IMR-90 (cell line): ENCODE data around the gene METTL27. TPM values are rescaled to one million over a fixed set of nuclear protein-coding genes. Genes with fewer than 3 reads are reported as not detected.

Experiments used
- ATAC-seq: fragments of 200-7000 bp; cut with Tn5 transposase; 2 replicates; pipeline ENCODE4 v1.9.1; 2020; ENCODE audit warnings: low read depth, mild to moderate bottlenecking, moderate library complexity
- BruUV-seq: library from RNA; stranded (reverse); fragments of 400-500 nt; replicated peaks from 2 replicates; lab custom pipeline; 2021; lab: Mats Ljungman, UMichigan
- CTCF ChIA-PET: fragments of 300-600 bp; formaldehyde crosslinking; extraction: SDS; loops from one replicate; lab custom pipeline; 2021; ENCODE audit warnings: antibody characterized with exemption; lab: Yijun Ruan, JAX
- POLR2A ChIA-PET: fragments of 300-600 bp; sonication (Branson Sonifier 250); formaldehyde crosslinking; loops from one replicate; lab custom pipeline; 2022; ENCODE audit warnings: antibody characterized with exemption; ENCODE audit not compliant: unreplicated experiment; lab: Charles Lee
- DNase-seq: peaks from one replicate; pipeline ENCODE4 v3.0.0; 2013
- H2AFZ ChIP-seq: replicated peaks from 2 replicates; pipeline ENCODE3; 2013; ENCODE audit warnings: low read length, mild to moderate bottlenecking; ENCODE audit not compliant: poor library complexity
- H2AK5ac ChIP-seq: 2 replicates; pipeline ENCODE4 v1.6.1; 2013; ENCODE audit warnings: low read depth, low read length, inconsistent platforms
- H2AK9ac ChIP-seq: replicated peaks from 2 replicates; pipeline ENCODE3; 2013; ENCODE audit warnings: mild to moderate bottlenecking, low read depth, low read length, moderate library complexity; ENCODE audit not compliant: poor library complexity
- H2BK120ac ChIP-seq: 2 replicates; pipeline ENCODE4 v1.6.1; 2013; ENCODE audit warnings: low read depth, low read length, inconsistent platforms
- H2BK15ac ChIP-seq: 3 replicates; pipeline ENCODE4 v1.6.1; 2013; ENCODE audit warnings: low read depth, low read length, inconsistent platforms
- H2BK20ac ChIP-seq: 2 replicates; pipeline ENCODE4 v1.6.1; 2013; ENCODE audit warnings: low read depth, mild to moderate bottlenecking, inconsistent platforms, low read length, moderate library complexity
- H2BK5ac ChIP-seq: 2 replicates; pipeline ENCODE4 v1.6.1; 2013; ENCODE audit warnings: mild to moderate bottlenecking, low read depth, low read length, inconsistent platforms; ENCODE audit not compliant: poor library complexity, severe bottlenecking
- H3K14ac ChIP-seq: replicated peaks from 2 replicates; pipeline ENCODE4 v1.6.1; 2013; ENCODE audit warnings: low read depth, low read length, inconsistent platforms
- H3K18ac ChIP-seq: 2 replicates; pipeline ENCODE4 v1.6.1; 2013; ENCODE audit warnings: low read depth, low read length, control low read depth
- H3K23ac ChIP-seq: 2 replicates; pipeline ENCODE4 v1.6.1; 2013; ENCODE audit warnings: low read depth, low read length, inconsistent platforms
- H3K27ac ChIP-seq: 2 replicates; pipeline ENCODE4 v1.5.1; 2013; ENCODE audit warnings: mild to moderate bottlenecking, control low read depth, low read length; ENCODE audit not compliant: insufficient read depth
- H3K27me3 ChIP-seq: 2 replicates; pipeline ENCODE4 v1.6.1; 2013; ENCODE audit warnings: low read length; ENCODE audit not compliant: control insufficient read depth, insufficient read depth
- H3K36me3 ChIP-seq: 2 replicates; pipeline ENCODE4 v1.6.1; 2013; ENCODE audit warnings: low read length, mixed read lengths; ENCODE audit not compliant: control insufficient read depth, insufficient read depth
- H3K4ac ChIP-seq: 2 replicates; pipeline ENCODE4 v1.6.1; 2013; ENCODE audit warnings: low read depth, low read length, inconsistent platforms
- H3K4me1 ChIP-seq: 2 replicates; pipeline ENCODE4 v1.6.1; 2013; ENCODE audit warnings: low read length, mixed read lengths; ENCODE audit not compliant: control insufficient read depth, insufficient read depth
- H3K4me2 ChIP-seq: 2 replicates; pipeline ENCODE4 v1.6.1; 2013; ENCODE audit warnings: low read depth, mild to moderate bottlenecking, control low read depth, low read length, moderate library complexity
- H3K4me3 ChIP-seq: 2 replicates; pipeline ENCODE4 v1.5.1; 2013; ENCODE audit warnings: low read depth, mild to moderate bottlenecking, control low read depth, low read length, moderate library complexity; ENCODE audit not compliant: insufficient read depth
- H3K56ac ChIP-seq: 2 replicates; pipeline ENCODE4 v1.6.1; 2013; ENCODE audit warnings: low read length, inconsistent platforms; ENCODE audit not compliant: insufficient read depth; ENCODE audit errors: extremely low read depth
- H3K79me1 ChIP-seq, 2 experiments: 2 replicates each; pipeline ENCODE4 v1.6.1; 2013; ENCODE audit warnings: low read length in 2 of 2, inconsistent platforms in 1 of 2, low read depth in 1 of 2
- H3K9ac ChIP-seq: 2 replicates; pipeline ENCODE4 v1.6.1; 2013; ENCODE audit warnings: low read depth, low read length, control low read depth
- H3K9me1 ChIP-seq: 2 replicates; pipeline ENCODE4 v1.6.1; 2013; ENCODE audit warnings: low read length, inconsistent platforms; ENCODE audit not compliant: insufficient read depth
- H3K9me3 ChIP-seq: 2 replicates; pipeline ENCODE4 v1.6.1; 2013; ENCODE audit warnings: low read length; ENCODE audit not compliant: control insufficient read depth, insufficient read depth
- H4K20me1 ChIP-seq: 2 replicates; pipeline ENCODE4 v1.6.1; 2013; ENCODE audit warnings: low read length, inconsistent platforms; ENCODE audit not compliant: insufficient read depth
- H4K5ac ChIP-seq: 2 replicates; pipeline ENCODE4 v1.6.1; 2013; ENCODE audit warnings: mild to moderate bottlenecking, low read depth, low read length, control low read depth
- H4K8ac ChIP-seq, 2 experiments: 2 replicates each; pipeline ENCODE4 v1.6.1; 2013; ENCODE audit warnings: low read depth in 2 of 2, low read length in 2 of 2, control low read depth in 1 of 2, inconsistent platforms in 1 of 2
- H4K91ac ChIP-seq: 2 replicates; pipeline ENCODE4 v1.6.1; 2013; ENCODE audit warnings: low read depth, low read length, inconsistent platforms; ENCODE audit not compliant: insufficient read depth
- BHLHE40 ChIP-seq: fragments of 150-350 bp; IDR thresholded peaks from 2 replicates; pipeline ENCODE4 v1.6.1; 2016; ENCODE audit warnings: mild to moderate bottlenecking, low read depth, low read length
- FOS ChIP-seq: fragments of 150-350 bp; IDR thresholded peaks from 2 replicates; pipeline ENCODE4 v1.6.1; 2016; ENCODE audit warnings: low read depth, low read length
- MAFK ChIP-seq: IDR thresholded peaks from 2 replicates; pipeline ENCODE4 v1.6.1; 2012; ENCODE audit warnings: low read depth, low read length, improper control_type of control experiment
- RAD21 ChIP-seq: IDR thresholded peaks from 2 replicates; pipeline ENCODE4 v1.6.1; 2012; ENCODE audit warnings: low read length, improper control_type of control experiment
- SMC3 ChIP-seq: fragments of 150-350 bp; IDR thresholded peaks from 2 replicates; pipeline ENCODE4 v1.6.1; 2016; ENCODE audit warnings: low read depth, mild to moderate bottlenecking, antibody characterized with exemption, low read length, moderate library complexity
- WGBS, 2 experiments: methylation state at CpG; one replicate each; pipeline versions ENCODE4 v1.1.5 to v1.1.7; 2013; ENCODE audit warnings: missing lambda C conversion rate in 2 of 2; ENCODE audit not compliant: insufficient read length in 1 of 2; ENCODE audit errors: extremely low coverage in 2 of 2; 5-methylcytosine and 5-hydroxymethylcytosine counted together
- dilution Hi-C: fragments of 300-500 bp; cut with HindIII; formaldehyde crosslinking; loops from one replicate; pipeline ENCODE4 v1.14.3; 2018; ENCODE audit warnings: low sequenced_read_pairs; ENCODE audit not compliant: unreplicated experiment
- in situ Hi-C: fragments of 300-500 bp; cut with MboI; formaldehyde crosslinking; loops from 3 replicates; pipeline ENCODE4 v1.14.3; 2019; ENCODE audit warnings: low sequenced_read_pairs, inconsistent platforms, mixed read lengths
- intact Hi-C: fragments of 100-400 bp; cut with micrococcal nuclease; formaldehyde crosslinking; loops from 2 replicates; pipeline ENCODE4 v1.10.0; 2022
- polyA plus RNA-seq, 3 experiments: library from polyadenylated mRNA; depleted of rRNA; stranded (reverse); fragments of >200 nt; gene quantifications; 2 replicates each; pipeline ENCODE4 v1.2.3, GENCODE V29; 2012; ENCODE audit warnings: low replicate concordance in 1 of 3
- total RNA-seq: library from RNA; depleted of rRNA; stranded (reverse); fragments of >200 nt; gene quantifications from 2 replicates; pipeline ENCODE4 v1.2.3, GENCODE V29; 2012
- TF ChIP-seq, protein P1 (sequence below): conservative IDR thresholded peaks from 2 replicates; pipeline ENCODE4 v1.5.1; 2012; ENCODE audit warnings: mild to moderate bottlenecking, low read depth, low read length, improper control_type of control experiment

Gene METTL27
- total and polyA plus RNA-seq, 2 of the 4 experiments (the other 2 are of a cell fraction) = 2.3 to 4.3 TPM

DNA sequence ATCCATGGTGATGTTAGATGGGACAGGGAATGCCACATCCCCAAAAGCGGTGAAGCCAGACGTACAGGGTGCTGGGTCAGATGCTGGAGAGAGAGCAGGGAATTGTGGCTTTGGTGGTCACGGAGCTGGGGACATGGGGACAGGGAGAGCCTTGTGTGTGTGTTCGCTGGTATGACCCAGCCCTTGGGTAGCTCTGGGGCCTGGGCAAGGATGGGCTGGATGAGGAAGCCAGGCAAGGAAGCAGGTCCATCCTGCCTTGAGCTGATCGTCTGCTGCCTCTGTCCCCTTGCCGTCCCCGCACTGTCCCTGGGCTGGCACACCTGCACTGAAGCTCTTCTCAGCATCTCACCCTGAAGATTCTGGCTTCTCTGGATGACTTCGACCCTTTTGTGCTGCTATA lies 26.9 kb downstream of the METTL27 start:
- in situ Hi-C loops = no loop called here
- ChIA-PET CTCF (interaction anchor here (1.1 kb wide), 1 partner anchor 22 kb away, joined by 3 read pairs; no protein-coding TSS in a partner anchor), POLR2A (interaction anchor here (0.6 kb wide), 1 partner anchor 12 kb away, joined by 5 read pairs; no protein-coding TSS in a partner anchor)
- H3K79me1 ChIP-seq = no peaks in the 10 kb centered on the region
- 100% methylated on average over 1 of the region's 8 CpGs; no CpG with 5 or more reads in 1 of the 2 experiments for WGBS, 2 experiments
- H3K9ac ChIP-seq = no peak overlapping the region
- no peak overlapping the region for H3K4me3 ChIP-seq
- H2BK5ac ChIP-seq = no peak overlapping the region
- no peak overlapping the region for H3K23ac ChIP-seq
- no peaks in the 10 kb centered on the region for H3K9me3 ChIP-seq
- intact Hi-C loops = no loop called here
- no peak overlapping the region for H3K4me2 ChIP-seq
- ATAC-seq = no peak
- H2BK120ac ChIP-seq = no peak overlapping the region
- no peak overlapping the region for H2BK15ac ChIP-seq
- H3K4ac ChIP-seq = 0 out of 2 replicates have a peak overlapping the region, but pooled peaks have one; percentile 61
- H3K9me1 ChIP-seq = no peaks in the 10 kb centered on the region
- H2AK9ac ChIP-seq = no peak overlapping the region
- peak overlapping the region; percentile 39; the same call in 1 of the 2 replicates for H2BK20ac ChIP-seq
- no peak overlapping the region for H3K56ac ChIP-seq
- H2AFZ ChIP-seq = no peak overlapping the region
- H2AK5ac ChIP-seq = peak overlapping the region; percentile 84; the same call in 1 of the 2 replicates
- dilution Hi-C loops = no loop called here
- no peaks in the 10 kb centered on the region for H3K36me3 ChIP-seq
- 0 out of 2 replicates have a peak, but pooled peaks cover 2% of the 10 kb centered on the region for H3K4me1 ChIP-seq
- no peak overlapping the region for H4K91ac ChIP-seq
- H3K14ac ChIP-seq = no peak overlapping the region
- BruUV-seq = no TSS peak
- H4K5ac ChIP-seq = no peak overlapping the region
- no peak for TF ChIP-seq BHLHE40
- TF ChIP-seq SMC3 = no peak
- no peak for TF ChIP-seq RAD21
- no peak for TF ChIP-seq FOS
- TF ChIP-seq, protein P1, sequence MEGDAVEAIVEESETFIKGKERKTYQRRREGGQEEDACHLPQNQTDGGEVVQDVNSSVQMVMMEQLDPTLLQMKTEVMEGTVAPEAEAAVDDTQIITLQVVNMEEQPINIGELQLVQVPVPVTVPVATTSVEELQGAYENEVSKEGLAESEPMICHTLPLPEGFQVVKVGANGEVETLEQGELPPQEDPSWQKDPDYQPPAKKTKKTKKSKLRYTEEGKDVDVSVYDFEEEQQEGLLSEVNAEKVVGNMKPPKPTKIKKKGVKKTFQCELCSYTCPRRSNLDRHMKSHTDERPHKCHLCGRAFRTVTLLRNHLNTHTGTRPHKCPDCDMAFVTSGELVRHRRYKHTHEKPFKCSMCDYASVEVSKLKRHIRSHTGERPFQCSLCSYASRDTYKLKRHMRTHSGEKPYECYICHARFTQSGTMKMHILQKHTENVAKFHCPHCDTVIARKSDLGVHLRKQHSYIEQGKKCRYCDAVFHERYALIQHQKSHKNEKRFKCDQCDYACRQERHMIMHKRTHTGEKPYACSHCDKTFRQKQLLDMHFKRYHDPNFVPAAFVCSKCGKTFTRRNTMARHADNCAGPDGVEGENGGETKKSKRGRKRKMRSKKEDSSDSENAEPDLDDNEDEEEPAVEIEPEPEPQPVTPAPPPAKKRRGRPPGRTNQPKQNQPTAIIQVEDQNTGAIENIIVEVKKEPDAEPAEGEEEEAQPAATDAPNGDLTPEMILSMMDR = no peak
- TF ChIP-seq MAFK = no peak
- H4K8ac ChIP-seq = no peak overlapping the region
- no peaks in the 10 kb centered on the region for H3K27me3 ChIP-seq
- no peak overlapping the region for H3K27ac ChIP-seq
- H3K18ac ChIP-seq = no peak overlapping the region
- H4K20me1 ChIP-seq = no peaks in the 10 kb centered on the region
- no peak for DNase-seq
